NCI-H2196 (cell line): ENCODE results near the gene SYCP2.

ENCODE experiments used
- DNase-seq: peaks from one replicate; lab custom pipeline; 2025; ENCODE audit not compliant: unreplicated experiment; lab: John Stamatoyannopoulos, UW

The SYCP2 gene

GRCh38 chr20:59839400-59839799, 94.0 kb downstream of the SYCP2 start:
- no peak for DNase-seq

GRCh38 chr20:59837623-59838394, 95.6 kb downstream of the SYCP2 start:
- DNase-seq, result no peak

- DNase-seq, result no peak
Observed at GRCh38 chr20:59836767-59837166, 96.7 kb downstream of the SYCP2 start.

- peak; percentile 61 for DNase-seq
Observed at GRCh38 chr20:59835448-59836395, 97.7 kb downstream of the SYCP2 start.

- DNase-seq, result no peak
Observed at GRCh38 chr20:59835057-59835447, 98.4 kb downstream of the SYCP2 start.

GRCh38 chr20:59832406-59833363, 100.8 kb downstream of the SYCP2 start:
- DNase-seq, result no peak

GRCh38 chr20:59831916-59832270, 101.5 kb downstream of the SYCP2 start:
- DNase-seq, result no peak

GRCh38 chr20:59831024-59831915, 102.2 kb downstream of the SYCP2 start:
- DNase-seq, result peak; percentile 28

- peak; percentile 78 for DNase-seq
Observed at GRCh38 chr20:59830665-59831023, 102.8 kb downstream of the SYCP2 start.

- DNase-seq, result no peak
Observed at GRCh38 chr20:59829786-59830664, 103.4 kb downstream of the SYCP2 start.

GRCh38 chr20:59829054-59829785, 104.2 kb downstream of the SYCP2 start:
- no peak for DNase-seq

- no peak for DNase-seq
Observed at GRCh38 chr20:59828125-59829053, 105.0 kb downstream of the SYCP2 start.

GRCh38 chr20:59827138-59828056, 106.0 kb downstream of the SYCP2 start:
- no peak for DNase-seq

- DNase-seq, result peak; percentile 82
Observed at GRCh38 chr20:59825944-59826759, 107.3 kb downstream of the SYCP2 start.

- no peak for DNase-seq
Observed at GRCh38 chr20:59825563-59825920, 107.9 kb downstream of the SYCP2 start.
